BJ (cell line): ENCODE results near the gene PIK3C3. TPM values are rescaled to one million over a fixed set of nuclear protein-coding genes. Genes with fewer than 3 reads are reported as not detected.

Source experiments
- CTCF ChIA-PET: fragments of 350-600 bp; formaldehyde crosslinking; extraction: SDS; loops from one replicate; lab custom pipeline; 2021; ENCODE audit warnings: antibody characterized with exemption, inconsistent platforms; lab: Yijun Ruan, JAX
- POLR2A ChIA-PET: fragments of 300-600 bp; sonication (Branson Sonifier 250); formaldehyde crosslinking; extraction: SDS; loops from one replicate; lab custom pipeline; 2021; ENCODE audit warnings: antibody characterized with exemption; lab: Charles Lee
- DNase-seq: peaks from one replicate; pipeline ENCODE4 v3.0.0-alpha.2; 2011; ENCODE audit warnings: low read depth
- H3K27me3 ChIP-seq: 2 replicates; pipeline ENCODE4 v1.6.0; 2011; ENCODE audit warnings: low read length; ENCODE audit not compliant: control insufficient read depth, insufficient read depth
- H3K36me3 ChIP-seq: 2 replicates; pipeline ENCODE4 v1.5.1; 2011; ENCODE audit warnings: low read length; ENCODE audit not compliant: control insufficient read depth, insufficient read depth
- H3K4me3 ChIP-seq: 2 replicates; pipeline ENCODE4 v1.5.1; 2011; ENCODE audit warnings: low read depth, mild to moderate bottlenecking, control low read depth, low read length
- CTCF ChIP-seq: IDR thresholded peaks from 2 replicates; pipeline ENCODE4 v1.5.1; 2011; ENCODE audit warnings: low read depth, mild to moderate bottlenecking, control low read depth, inconsistent platforms, low read length, moderate library complexity; ENCODE audit not compliant: insufficient read depth
- polyA plus RNA-seq: library from polyadenylated mRNA; depleted of rRNA; stranded (reverse); fragments of >200 nt; gene quantifications from 2 replicates; pipeline ENCODE4 v1.2.3, GENCODE V29; 2011

PIK3C3 gene
- polyA plus RNA-seq, 1 experiment = 45.3 TPM

GRCh38 chr18:41921770-41922169, 33.3 kb upstream of the PIK3C3 start:
- POLR2A ChIA-PET = no interaction called here
- CTCF ChIA-PET = no interaction called here
- H3K36me3 ChIP-seq = no peaks in the 10 kb centered on the region
- H3K4me3 ChIP-seq = no peak overlapping the region
- no peak for DNase-seq
- TF ChIP-seq CTCF = no peak
- H3K27me3 ChIP-seq = no peaks in the 10 kb centered on the region

- Histone ChIP-seq H3K27me3 (no peaks in the 10 kb centered on the region), H3K36me3 (no peaks in the 10 kb centered on the region), H3K4me3 (no peak overlapping the region)
- no peak for DNase-seq
- ChIA-PET CTCF (no interaction called here), POLR2A (no interaction called here)
- no peak for TF ChIP-seq CTCF
Measured at GRCh38 chr18:41922176-41922575, 32.9 kb upstream of the PIK3C3 start.

- no peak overlapping the region for H3K4me3 ChIP-seq
- DNase-seq = no peak
- CTCF ChIA-PET = no interaction called here
- H3K27me3 ChIP-seq = no peaks in the 10 kb centered on the region
- TF ChIP-seq CTCF = no peak
- POLR2A ChIA-PET = no interaction called here
- no peaks in the 10 kb centered on the region for H3K36me3 ChIP-seq
Measured at GRCh38 chr18:41922841-41923240, 32.2 kb upstream of the PIK3C3 start.

- DNase-seq = no peak
- CTCF ChIA-PET = no interaction called here
- H3K27me3 ChIP-seq = no peaks in the 10 kb centered on the region
- no peak overlapping the region for H3K4me3 ChIP-seq
- H3K36me3 ChIP-seq = no peaks in the 10 kb centered on the region
- no peak for TF ChIP-seq CTCF
- POLR2A ChIA-PET = no interaction called here
Measured at GRCh38 chr18:41923446-41923845, 31.6 kb upstream of the PIK3C3 start.

GRCh38 chr18:41928581-41928980, 26.5 kb upstream of the PIK3C3 start:
- no peaks in the 10 kb centered on the region for H3K27me3 ChIP-seq
- no peak for TF ChIP-seq CTCF
- H3K4me3 ChIP-seq = no peak overlapping the region
- POLR2A ChIA-PET = no interaction called here
- no peaks in the 10 kb centered on the region for H3K36me3 ChIP-seq
- no peak for DNase-seq
- CTCF ChIA-PET = no interaction called here
